Measurements from ENCODE around the gene LRPPRC. TPM values are rescaled to one million over a fixed set of nuclear protein-coding genes. Genes with fewer than 3 reads are reported as not detected.

The LRPPRC gene
- total RNA-seq, 1 experiment from 2014 or later = 253 TPM

DNA sequence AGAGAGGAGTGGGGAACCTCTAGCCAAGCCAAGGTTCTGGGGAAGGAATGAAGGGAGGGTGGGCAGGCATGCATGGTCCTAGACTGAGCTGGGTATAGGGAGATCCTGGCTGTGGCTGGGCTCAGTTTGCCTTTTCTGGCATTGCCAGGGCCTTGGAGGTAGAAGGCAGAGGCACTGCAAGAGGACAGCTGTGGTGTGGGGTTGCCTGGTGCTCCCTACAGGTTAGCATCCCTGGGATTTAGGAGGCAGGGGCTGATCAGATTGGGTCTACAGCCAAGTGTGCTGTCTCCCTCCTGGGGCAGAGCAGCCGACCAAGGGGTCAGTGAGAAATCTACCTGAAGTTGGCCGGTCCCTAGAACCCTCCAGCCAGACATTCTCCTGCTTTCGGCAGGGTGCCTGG, 141.1 kb downstream of the LRPPRC start:
- no peak for TF ChIP-seq ZNF317 (CRISPR knock-in tag; IDR thresholded peaks at IDR 0.05; ENCODE audit: borderline replicate concordance, low read depth)
- TF ChIP-seq, protein P1, sequence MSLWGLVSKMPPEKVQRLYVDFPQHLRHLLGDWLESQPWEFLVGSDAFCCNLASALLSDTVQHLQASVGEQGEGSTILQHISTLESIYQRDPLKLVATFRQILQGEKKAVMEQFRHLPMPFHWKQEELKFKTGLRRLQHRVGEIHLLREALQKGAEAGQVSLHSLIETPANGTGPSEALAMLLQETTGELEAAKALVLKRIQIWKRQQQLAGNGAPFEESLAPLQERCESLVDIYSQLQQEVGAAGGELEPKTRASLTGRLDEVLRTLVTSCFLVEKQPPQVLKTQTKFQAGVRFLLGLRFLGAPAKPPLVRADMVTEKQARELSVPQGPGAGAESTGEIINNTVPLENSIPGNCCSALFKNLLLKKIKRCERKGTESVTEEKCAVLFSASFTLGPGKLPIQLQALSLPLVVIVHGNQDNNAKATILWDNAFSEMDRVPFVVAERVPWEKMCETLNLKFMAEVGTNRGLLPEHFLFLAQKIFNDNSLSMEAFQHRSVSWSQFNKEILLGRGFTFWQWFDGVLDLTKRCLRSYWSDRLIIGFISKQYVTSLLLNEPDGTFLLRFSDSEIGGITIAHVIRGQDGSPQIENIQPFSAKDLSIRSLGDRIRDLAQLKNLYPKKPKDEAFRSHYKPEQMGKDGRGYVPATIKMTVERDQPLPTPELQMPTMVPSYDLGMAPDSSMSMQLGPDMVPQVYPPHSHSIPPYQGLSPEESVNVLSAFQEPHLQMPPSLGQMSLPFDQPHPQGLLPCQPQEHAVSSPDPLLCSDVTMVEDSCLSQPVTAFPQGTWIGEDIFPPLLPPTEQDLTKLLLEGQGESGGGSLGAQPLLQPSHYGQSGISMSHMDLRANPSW (CRISPR knock-in tag; conservative IDR thresholded peaks at IDR 0.05; ENCODE audit: low read depth) = no peak
- TF ChIP-seq ETV6 (CRISPR knock-in tag; IDR thresholded peaks at IDR 0.05) = no peak
- TF ChIP-seq ZNF219 (CRISPR knock-in tag; IDR thresholded peaks at IDR 0.05; ENCODE audit: borderline replicate concordance) = no peak
- TF ChIP-seq, protein P2, sequence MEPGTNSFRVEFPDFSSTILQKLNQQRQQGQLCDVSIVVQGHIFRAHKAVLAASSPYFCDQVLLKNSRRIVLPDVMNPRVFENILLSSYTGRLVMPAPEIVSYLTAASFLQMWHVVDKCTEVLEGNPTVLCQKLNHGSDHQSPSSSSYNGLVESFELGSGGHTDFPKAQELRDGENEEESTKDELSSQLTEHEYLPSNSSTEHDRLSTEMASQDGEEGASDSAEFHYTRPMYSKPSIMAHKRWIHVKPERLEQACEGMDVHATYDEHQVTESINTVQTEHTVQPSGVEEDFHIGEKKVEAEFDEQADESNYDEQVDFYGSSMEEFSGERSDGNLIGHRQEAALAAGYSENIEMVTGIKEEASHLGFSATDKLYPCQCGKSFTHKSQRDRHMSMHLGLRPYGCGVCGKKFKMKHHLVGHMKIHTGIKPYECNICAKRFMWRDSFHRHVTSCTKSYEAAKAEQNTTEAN (CRISPR knock-in tag; IDR thresholded peaks at IDR 0.05) = no peak
- TF ChIP-seq NR3C1 (CRISPR knock-in tag; conservative IDR thresholded peaks at IDR 0.05; ENCODE audit: low read depth) = no peak
- no peak for TF ChIP-seq SOX15 (CRISPR knock-in tag; IDR thresholded peaks at IDR 0.05)
- TF ChIP-seq, protein P3, sequence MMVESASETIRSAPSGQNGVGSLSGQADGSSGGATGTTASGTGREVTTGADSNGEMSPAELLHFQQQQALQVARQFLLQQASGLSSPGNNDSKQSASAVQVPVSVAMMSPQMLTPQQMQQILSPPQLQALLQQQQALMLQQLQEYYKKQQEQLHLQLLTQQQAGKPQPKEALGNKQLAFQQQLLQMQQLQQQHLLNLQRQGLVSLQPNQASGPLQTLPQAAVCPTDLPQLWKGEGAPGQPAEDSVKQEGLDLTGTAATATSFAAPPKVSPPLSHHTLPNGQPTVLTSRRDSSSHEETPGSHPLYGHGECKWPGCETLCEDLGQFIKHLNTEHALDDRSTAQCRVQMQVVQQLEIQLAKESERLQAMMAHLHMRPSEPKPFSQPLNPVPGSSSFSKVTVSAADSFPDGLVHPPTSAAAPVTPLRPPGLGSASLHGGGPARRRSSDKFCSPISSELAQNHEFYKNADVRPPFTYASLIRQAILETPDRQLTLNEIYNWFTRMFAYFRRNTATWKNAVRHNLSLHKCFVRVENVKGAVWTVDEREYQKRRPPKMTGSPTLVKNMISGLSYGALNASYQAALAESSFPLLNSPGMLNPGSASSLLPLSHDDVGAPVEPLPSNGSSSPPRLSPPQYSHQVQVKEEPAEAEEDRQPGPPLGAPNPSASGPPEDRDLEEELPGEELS (CRISPR knock-in tag; IDR thresholded peaks at IDR 0.05) = no peak
- no peak for TF ChIP-seq EMX1 (CRISPR knock-in tag; IDR thresholded peaks at IDR 0.05)
- TF ChIP-seq, protein P4, sequence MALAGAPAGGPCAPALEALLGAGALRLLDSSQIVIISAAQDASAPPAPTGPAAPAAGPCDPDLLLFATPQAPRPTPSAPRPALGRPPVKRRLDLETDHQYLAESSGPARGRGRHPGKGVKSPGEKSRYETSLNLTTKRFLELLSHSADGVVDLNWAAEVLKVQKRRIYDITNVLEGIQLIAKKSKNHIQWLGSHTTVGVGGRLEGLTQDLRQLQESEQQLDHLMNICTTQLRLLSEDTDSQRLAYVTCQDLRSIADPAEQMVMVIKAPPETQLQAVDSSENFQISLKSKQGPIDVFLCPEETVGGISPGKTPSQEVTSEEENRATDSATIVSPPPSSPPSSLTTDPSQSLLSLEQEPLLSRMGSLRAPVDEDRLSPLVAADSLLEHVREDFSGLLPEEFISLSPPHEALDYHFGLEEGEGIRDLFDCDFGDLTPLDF (CRISPR knock-in tag; IDR thresholded peaks at IDR 0.05) = no peak
- no peak for TF ChIP-seq ZNF396 (CRISPR knock-in tag; IDR thresholded peaks at IDR 0.05; ENCODE audit: borderline replicate concordance)
- DNase-seq (ENCODE audit: low spot score) (no peak), ATAC-seq (no peak)
- Mint-ChIP-seq H3K4me3 (no peak overlapping the region), H3K4me1 (no peaks in the 10 kb centered on the region), H3K36me3 (no peaks in the 10 kb centered on the region), H3K9me3 (no peaks in the 10 kb centered on the region), H3K27me3 (ENCODE audit: low read depth) (peaks cover 44% of the 10 kb centered on the region), H3K27ac (no peak overlapping the region)
- POLR2A ChIA-PET = no interaction called here
- CTCF ChIA-PET = no interaction called here

DNA sequence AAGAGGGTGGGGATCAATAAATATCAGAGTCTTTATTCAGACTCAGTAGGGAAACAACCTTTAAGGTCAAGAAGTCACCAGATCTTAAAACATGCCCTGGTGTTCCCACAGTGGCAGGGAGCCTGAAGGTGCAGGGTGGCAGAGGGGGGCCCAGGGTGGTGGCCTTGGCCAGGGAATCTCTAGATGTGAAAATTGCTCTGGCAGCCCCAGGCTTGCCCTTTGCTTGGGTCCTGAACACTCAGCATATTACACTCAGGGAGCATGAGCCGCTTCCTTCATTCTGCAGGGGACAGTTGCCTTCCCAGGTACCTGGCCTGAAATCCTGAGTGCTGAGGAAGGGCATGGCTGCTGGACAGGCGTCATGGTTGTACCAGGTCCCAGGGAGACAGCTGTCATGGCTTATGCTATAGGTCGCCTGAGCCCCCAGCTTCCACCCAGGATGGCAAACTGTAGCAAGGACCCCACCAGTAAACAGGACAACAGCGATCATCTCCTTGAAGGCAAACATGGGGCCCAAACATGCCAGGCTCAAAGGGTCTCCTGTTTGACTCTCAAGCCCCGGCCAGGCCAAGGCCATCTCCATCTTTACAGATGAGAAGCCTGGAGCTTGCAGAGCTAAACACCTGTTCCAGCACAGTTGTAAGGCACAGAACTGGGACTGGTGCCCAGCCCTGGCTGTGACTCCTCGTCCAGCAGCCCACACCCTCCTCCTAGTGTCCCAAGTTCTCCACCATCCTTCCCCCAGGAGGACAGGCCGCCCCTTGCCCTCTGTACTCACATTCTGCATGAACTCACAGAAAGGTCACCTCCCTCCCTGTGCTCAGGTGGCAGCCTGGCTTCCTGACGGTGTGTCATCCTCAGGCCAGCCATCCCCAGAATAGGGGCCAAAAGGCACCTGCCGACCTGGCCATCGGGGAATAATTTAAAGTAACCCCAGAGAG, 142.4 kb downstream of the LRPPRC start:
- DNase-seq (ENCODE audit: low spot score) = no peak

More for the DNA sequence above, 142.4 kb downstream of the LRPPRC start:
- Mint-ChIP-seq H3K9me3 (no peaks in the 10 kb centered on the region), H3K27me3 (ENCODE audit: low read depth) (peaks cover 32% of the 10 kb centered on the region), H3K36me3 (no peaks in the 10 kb centered on the region), H3K4me1 (no peaks in the 10 kb centered on the region), H3K4me3 (no peak overlapping the region), H3K27ac (no peak overlapping the region)
- TF ChIP-seq NR3C1 (CRISPR knock-in tag; conservative IDR thresholded peaks at IDR 0.05; ENCODE audit: low read depth) (no peak), ZNF219 (CRISPR knock-in tag; IDR thresholded peaks at IDR 0.05; ENCODE audit: borderline replicate concordance) (no peak), NFYB (CRISPR knock-in tag; conservative IDR thresholded peaks at IDR 0.05; ENCODE audit: low read depth) (no peak)
- TF ChIP-seq, protein P5, sequence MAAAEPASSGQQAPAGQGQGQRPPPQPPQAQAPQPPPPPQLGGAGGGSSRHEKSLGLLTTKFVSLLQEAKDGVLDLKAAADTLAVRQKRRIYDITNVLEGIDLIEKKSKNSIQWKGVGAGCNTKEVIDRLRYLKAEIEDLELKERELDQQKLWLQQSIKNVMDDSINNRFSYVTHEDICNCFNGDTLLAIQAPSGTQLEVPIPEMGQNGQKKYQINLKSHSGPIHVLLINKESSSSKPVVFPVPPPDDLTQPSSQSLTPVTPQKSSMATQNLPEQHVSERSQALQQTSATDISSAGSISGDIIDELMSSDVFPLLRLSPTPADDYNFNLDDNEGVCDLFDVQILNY (CRISPR knock-in tag; IDR thresholded peaks at IDR 0.05) = no peak
- TF ChIP-seq, protein P6, sequence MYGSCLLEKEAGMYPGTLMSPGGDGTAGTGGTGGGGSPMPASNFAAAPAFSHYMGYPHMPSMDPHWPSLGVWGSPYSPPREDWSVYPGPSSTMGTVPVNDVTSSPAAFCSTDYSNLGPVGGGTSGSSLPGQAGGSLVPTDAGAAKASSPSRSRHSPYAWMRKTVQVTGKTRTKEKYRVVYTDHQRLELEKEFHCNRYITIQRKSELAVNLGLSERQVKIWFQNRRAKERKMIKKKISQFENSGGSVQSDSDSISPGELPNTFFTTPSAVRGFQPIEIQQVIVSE (CRISPR knock-in tag; IDR thresholded peaks at IDR 0.05; ENCODE audit: borderline replicate concordance) = no peak
- POLR2A ChIA-PET = no interaction called here
- no peak for ATAC-seq
- CTCF ChIA-PET = interaction anchor here (1.1 to 1.6 kb wide), 2 partner anchors 24 to 248 kb away, joined by 3 read pairs; no protein-coding TSS in a partner anchor
